GM12878 (cell line): Measurements from ENCODE around the gene CHRDL2. TPM values are rescaled to one million over a fixed set of nuclear protein-coding genes. Genes with fewer than 3 reads are reported as not detected.
"Not testable (repeated sequence)": the region's sequence is repeated elsewhere in the genome, so short reads cannot be mapped to it uniquely, and the experiment has no call there.

ENCODE experiments used
- ATAC-seq: fragments of 200-7000 bp; cut with Tn5 transposase; 3 replicates; pipeline ENCODE4 v1.9.1; 2020; ENCODE audit warnings: mild to moderate bottlenecking, moderate library complexity
- BruUV-seq: library from RNA; stranded (reverse); fragments of 400-500 nt; replicated peaks from 2 replicates; lab custom pipeline; 2021; lab: Mats Ljungman, UMichigan
- CTCF ChIA-PET: fragments of 300-600 bp; sonication (Branson Sonifier 250); formaldehyde crosslinking; extraction: SDS; loops from one replicate; lab custom pipeline; 2021; ENCODE audit warnings: inconsistent platforms; lab: Yijun Ruan, JAX
- POLR2A ChIA-PET: fragments of 350-600 bp; formaldehyde crosslinking; extraction: SDS; loops from one replicate; lab custom pipeline; 2021; ENCODE audit warnings: inconsistent platforms; lab: Charles Lee
- RAD21 ChIA-PET: fragments of 300-600 bp; sonication (Branson Sonifier 250); formaldehyde crosslinking; loops from one replicate; lab custom pipeline; 2023; ENCODE audit warnings: antibody characterized with exemption; ENCODE audit not compliant: unreplicated experiment; lab: Charles Lee
- SMC1A ChIA-PET: fragments of 300-600 bp; sonication (Branson Sonifier 250); formaldehyde crosslinking; loops from one replicate; lab custom pipeline; 2023; ENCODE audit not compliant: unreplicated experiment, uncharacterized antibody; lab: Charles Lee
- DNase-seq: peaks from one replicate; pipeline ENCODE4 v3.0.0-alpha.2; 2011; ENCODE audit warnings: low read depth, low spot score
- FAIRE-seq: peaks from 3 replicates; lab custom pipeline; 2011; peaks lifted over from hg19 to GRCh38; lab: Jason Lieb, UNC
- H2AFZ ChIP-seq: 2 replicates; pipeline ENCODE4 v1.6.0; 2011; ENCODE audit warnings: low read depth, low read length, control low read depth; ENCODE audit not compliant: control insufficient read depth
- H3K27ac ChIP-seq: 2 replicates; pipeline ENCODE4 v1.5.1; 2011; ENCODE audit warnings: control low read depth; ENCODE audit not compliant: control insufficient read depth, insufficient read depth
- H3K27me3 ChIP-seq, 2 experiments: replicated peaks in 1 of 2; 2 replicates each; pipeline versions ENCODE4 v1.6.0 to v1.6.1; 2011; ENCODE audit warnings: low read length in 1 of 2; ENCODE audit not compliant: control insufficient read depth in 2 of 2, insufficient read depth in 2 of 2
- H3K36me3 ChIP-seq, 2 experiments: 2 replicates each; pipeline ENCODE4 v1.5.1; 2011; ENCODE audit warnings: low read length in 1 of 2; ENCODE audit not compliant: control insufficient read depth in 2 of 2, insufficient read depth in 2 of 2
- H3K4me1 ChIP-seq: 2 replicates; pipeline ENCODE4 v1.6.1; 2011; ENCODE audit warnings: mild to moderate bottlenecking, low read length, moderate library complexity, mixed read lengths; ENCODE audit not compliant: control insufficient read depth, insufficient read depth
- H3K4me2 ChIP-seq: 2 replicates; pipeline ENCODE4 v1.6.0; 2011; ENCODE audit warnings: control low read depth; ENCODE audit not compliant: control insufficient read depth, insufficient read depth
- H3K4me3 ChIP-seq: fragments of 200-600 bp; sonication (generic); 2 replicates; pipeline ENCODE4 v1.5.1; 2016
- H3K79me2 ChIP-seq: 2 replicates; pipeline ENCODE4 v1.6.0; 2011; ENCODE audit warnings: low read length; ENCODE audit not compliant: control insufficient read depth, insufficient read depth
- H3K9ac ChIP-seq: 2 replicates; pipeline ENCODE4 v1.8.0; 2011; ENCODE audit warnings: low read length, control low read depth, mixed read lengths; ENCODE audit not compliant: control insufficient read depth, insufficient read depth
- H3K9me3 ChIP-seq: replicated peaks from 3 replicates; pipeline ENCODE4 v1.5.1; 2011; ENCODE audit warnings: mild to moderate bottlenecking, low read length; ENCODE audit not compliant: control insufficient read depth, insufficient read depth
- H4K20me1 ChIP-seq: 2 replicates; pipeline ENCODE4 v1.6.0; 2011; ENCODE audit not compliant: control insufficient read depth, insufficient read depth
- BACH1 ChIP-seq: fragments of 450-650 bp; IDR thresholded peaks from 2 replicates; pipeline ENCODE4 v1.6.1; 2017; ENCODE audit warnings: mild to moderate bottlenecking, borderline replicate concordance
- CHD1 ChIP-seq: IDR thresholded peaks from 2 replicates; pipeline ENCODE4 v1.6.1; 2012; ENCODE audit warnings: low read depth, low read length, improper control_type of control experiment
- EP300 ChIP-seq, 2 experiments: fragments of 150-350 bp in 1 of 2; IDR thresholded peaks; 2 replicates each; pipeline ENCODE4 v1.6.1; 2011 to 2012; ENCODE audit warnings: low read depth in 2 of 2, low read length in 2 of 2, borderline replicate concordance in 1 of 2, improper control_type of control experiment in 1 of 2, inconsistent platforms in 1 of 2; ENCODE audit not compliant: control insufficient read depth in 1 of 2
- FOXM1 ChIP-seq: IDR thresholded peaks from 2 replicates; pipeline ENCODE4 v1.6.1; 2012; ENCODE audit warnings: low read depth, mild to moderate bottlenecking, inconsistent platforms, low read length, moderate library complexity
- MEF2B ChIP-seq: fragments of 450-650 bp; IDR thresholded peaks from 2 replicates; pipeline ENCODE4 v1.6.1; 2018; ENCODE audit warnings: mild to moderate bottlenecking, moderate library complexity; ENCODE audit not compliant: partially characterized antibody, poor library complexity, severe bottlenecking
- SMC3 ChIP-seq: IDR thresholded peaks from 2 replicates; pipeline ENCODE4 v1.6.1; 2011; ENCODE audit warnings: low read length, improper control_type of control experiment, borderline replicate concordance
- WRNIP1 ChIP-seq: IDR thresholded peaks from 2 replicates; pipeline ENCODE4 v1.6.1; 2011; ENCODE audit warnings: low read depth, low read length, improper control_type of control experiment, borderline replicate concordance
- WGBS: methylation state at CpG from one replicate; pipeline ENCODE4 v1.1.6; 2016; ENCODE audit warnings: low lambda C conversion rate; ENCODE audit not compliant: insufficient replicate concordance, insufficient coverage; ENCODE audit errors: missing lambda C conversion rate; 5-methylcytosine and 5-hydroxymethylcytosine counted together
- in situ Hi-C: fragments of 300-500 bp; cut with MboI; formaldehyde crosslinking; loops from 9 replicates; pipeline ENCODE4 v1.14.3; 2018; ENCODE audit warnings: mixed read lengths
- intact Hi-C: fragments of 100-400 bp; cut with micrococcal nuclease; formaldehyde crosslinking; loops from one replicate; pipeline ENCODE4 v1.14.2; 2022; ENCODE audit not compliant: unreplicated experiment
- polyA plus RNA-seq, 11 experiments: library from polyadenylated mRNA; depleted of rRNA in 4 of 11; unstranded in 6 of 11; stranded (reverse) in 5 of 11; fragments of >200 nt; fragmentation: Nextera tagmentation in 4 of 11; fragmentation: Illumina TruSeq in 1 of 11; extraction: Ambion mirVana in 4 of 11; extraction: Trizol in 1 of 11; gene quantifications; 1 replicate in 1 of 11; 2 replicates in 10 of 11; pipeline versions ENCODE4 v1.2.1 to v1.2.3, GENCODE V29; 2011 to 2016; ENCODE audit warnings: inconsistent platforms in 2 of 11, missing spikeins in 2 of 11, low read depth in 1 of 11
- total RNA-seq, 4 experiments: library from RNA; depleted of rRNA in 3 of 4; stranded (reverse); fragments of >200 nt in 3 of 4; fragmentation: Illumina TruSeq in 1 of 4; extraction: Trizol in 1 of 4; gene quantifications; 2 replicates each; pipeline versions ENCODE4 v1.2.1 to v1.2.3, GENCODE V29; 2013 to 2021
- TF ChIP-seq, protein P1 (sequence below): IDR thresholded peaks from 2 replicates; pipeline ENCODE4 v1.6.1; 2012; ENCODE audit warnings: low read depth, low read length, improper control_type of control experiment

CHRDL2 gene
- total and polyA plus RNA-seq, 10 of the 15 experiments (the other 5 are each of a cell fraction or from before 2014, with no cell fraction given), result not detected

- H3K79me2 ChIP-seq, ATAC-seq, H3K4me1 ChIP-seq, intact Hi-C loops, RAD21 ChIA-PET, DNase-seq, FAIRE-seq, H3K27me3 ChIP-seq, CTCF ChIA-PET, H4K20me1 ChIP-seq, H3K9me3 ChIP-seq, SMC1A ChIA-PET, H2AFZ ChIP-seq, H3K36me3 ChIP-seq, H3K4me3 ChIP-seq, H3K4me2 ChIP-seq, POLR2A ChIA-PET, in situ Hi-C loops, H3K27ac ChIP-seq, BruUV-seq, H3K9ac ChIP-seq: not testable (repeated sequence)
- WGBS, result 86% methylated on average over 4 of the region's 4 CpGs
These were observed 72.1 kb downstream of the CHRDL2 start for GRCh38 chr11:74659124-74659523.

GRCh38 chr11:74654976-74655375, 76.2 kb downstream of the CHRDL2 start:
- DNase-seq, result no peak
- ChIA-PET POLR2A (no interaction called here), CTCF (interaction anchor here (1.2 kb wide), 1 partner anchor 85 kb away, joined by 4 read pairs; no protein-coding TSS in a partner anchor), SMC1A (no interaction called here), RAD21 (no interaction called here)
- no peaks in the 10 kb centered on the region for H4K20me1 ChIP-seq
- intact Hi-C loops, result no loop called here
- no peaks in the 10 kb centered on the region; the same call in 2 of the 3 replicates for H3K9me3 ChIP-seq
- no peak for FAIRE-seq
- H3K36me3 ChIP-seq, result peaks cover 0 to 4% of the 10 kb centered on the region in 2 experiments; a peak in 1 of 4 replicates
- H3K4me3 ChIP-seq, result no peak overlapping the region
- H3K9ac ChIP-seq, result no peak overlapping the region
- WGBS, result 95% methylated on average over 5 of the region's 5 CpGs
- no peak overlapping the region for H3K27ac ChIP-seq
- no peaks in the 10 kb centered on the region for H3K27me3 ChIP-seq
- no peak overlapping the region for H2AFZ ChIP-seq
- no peaks in the 10 kb centered on the region for H3K79me2 ChIP-seq
- no peak for ATAC-seq
- in situ Hi-C loops, result no loop called here
- no peaks in the 10 kb centered on the region for H3K4me1 ChIP-seq
- TF ChIP-seq CHD1 (no peak), EP300 (IDR thresholded peaks at IDR 0.05; ENCODE audit: borderline replicate concordance in 1 of 2, control insufficient read depth in 1 of 2, low read depth in 2 of 2, low read length in 2 of 2) (no peak), SMC3 (no peak), MEF2B (no peak), BACH1 (no peak), WRNIP1 (no peak), FOXM1 (no peak)
- TF ChIP-seq, protein P1, sequence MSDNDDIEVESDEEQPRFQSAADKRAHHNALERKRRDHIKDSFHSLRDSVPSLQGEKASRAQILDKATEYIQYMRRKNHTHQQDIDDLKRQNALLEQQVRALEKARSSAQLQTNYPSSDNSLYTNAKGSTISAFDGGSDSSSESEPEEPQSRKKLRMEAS, result no peak
- BruUV-seq, result no TSS peak
- no peak overlapping the region for H3K4me2 ChIP-seq
